HG02798 (cell line): ENCODE data around the gene TULP4.

Experiments used
- ATAC-seq: cut with Tn5 transposase; IDR thresholded peaks from one replicate; pipeline ENCODE4 v1.9.1; 2021; ENCODE audit warnings: mild to moderate bottlenecking; ENCODE audit not compliant: unreplicated experiment, poor library complexity

TULP4 gene

GRCh38 chr6:158488065-158488464 is 175.8 kb downstream of the TULP4 start:
- no peak for ATAC-seq

GRCh38 chr6:158489441-158489840 is 177.2 kb downstream of the TULP4 start:
- ATAC-seq = no peak

DNA sequence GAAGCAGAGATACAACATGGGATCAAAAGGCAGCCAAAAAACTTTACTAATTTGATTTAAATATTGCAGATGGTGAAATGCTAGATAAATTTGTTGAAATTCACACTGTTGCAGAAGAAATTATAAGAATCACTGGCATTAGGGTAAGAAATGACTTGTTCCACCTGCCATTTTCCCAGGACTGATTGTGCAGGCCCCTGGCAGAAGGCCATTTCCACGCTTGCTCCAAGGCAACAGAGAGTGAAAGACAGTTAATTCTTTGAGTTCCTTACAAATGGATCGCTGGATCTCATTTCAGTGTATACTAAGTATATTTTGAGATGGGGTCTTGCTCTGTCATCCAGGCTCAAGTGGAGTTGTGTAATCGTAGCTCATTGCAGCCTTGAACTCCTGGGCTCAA is 180.6 kb downstream of the TULP4 start:
- ATAC-seq = no peak

DNA sequence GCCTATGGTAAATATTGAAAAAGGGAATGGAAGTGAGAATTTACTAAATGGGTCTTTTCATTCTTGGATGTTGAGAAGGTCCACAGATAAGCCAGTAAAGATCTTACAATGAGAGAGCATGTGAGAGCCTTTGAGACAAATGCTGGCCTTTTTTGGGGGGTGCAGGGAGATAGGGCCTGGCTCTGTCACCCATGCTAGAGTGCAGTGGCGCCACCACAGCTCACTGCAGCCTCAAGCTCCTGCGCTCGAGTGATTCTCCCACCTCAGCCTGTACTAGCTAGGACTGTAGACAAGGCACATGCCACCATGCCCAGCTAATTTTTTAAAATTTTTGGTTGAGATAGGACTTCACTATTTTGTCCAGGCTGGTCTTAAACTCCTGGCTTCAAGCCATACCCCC is 184.4 kb downstream of the TULP4 start:
- ATAC-seq = no peak

DNA sequence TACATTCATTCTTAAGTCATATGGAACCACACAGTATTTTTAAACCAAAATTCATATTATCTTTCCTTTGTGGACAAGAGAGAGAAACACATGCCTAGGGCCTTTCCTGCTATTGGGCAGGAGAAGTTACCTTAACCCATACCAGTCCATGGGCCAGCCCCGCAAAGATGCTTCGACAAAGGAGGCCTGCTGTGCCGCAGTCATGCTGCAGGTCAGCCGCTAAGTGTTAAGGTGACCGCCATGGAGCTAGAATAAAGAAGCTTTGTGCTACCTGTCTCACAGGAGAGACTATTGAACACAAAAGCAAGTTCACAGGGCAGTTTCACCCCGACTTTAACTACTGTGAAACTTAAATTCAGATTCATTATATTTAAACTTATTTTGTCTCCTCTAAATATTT is 185.4 kb downstream of the TULP4 start:
- ATAC-seq = no peak

DNA sequence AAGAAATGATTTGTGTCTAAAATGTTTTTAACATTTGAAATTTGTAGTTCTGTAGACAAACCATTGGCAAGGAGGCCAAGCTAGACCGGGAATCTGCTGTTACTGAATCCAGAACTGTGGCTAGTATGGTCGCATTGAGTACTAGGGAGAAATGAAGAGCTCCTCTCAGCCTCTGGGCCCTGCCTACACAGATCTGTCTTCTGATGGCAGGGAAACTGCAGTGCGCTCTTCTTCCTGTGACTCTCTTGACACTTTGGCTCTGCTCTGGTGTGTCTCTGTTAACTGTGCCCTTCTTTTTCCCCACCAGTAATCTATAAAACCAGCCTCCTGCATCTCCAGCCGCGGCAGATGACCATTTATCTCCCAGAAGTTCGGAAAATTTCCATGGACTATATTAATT is 186.1 kb downstream of the TULP4 start:
- no peak for ATAC-seq

DNA sequence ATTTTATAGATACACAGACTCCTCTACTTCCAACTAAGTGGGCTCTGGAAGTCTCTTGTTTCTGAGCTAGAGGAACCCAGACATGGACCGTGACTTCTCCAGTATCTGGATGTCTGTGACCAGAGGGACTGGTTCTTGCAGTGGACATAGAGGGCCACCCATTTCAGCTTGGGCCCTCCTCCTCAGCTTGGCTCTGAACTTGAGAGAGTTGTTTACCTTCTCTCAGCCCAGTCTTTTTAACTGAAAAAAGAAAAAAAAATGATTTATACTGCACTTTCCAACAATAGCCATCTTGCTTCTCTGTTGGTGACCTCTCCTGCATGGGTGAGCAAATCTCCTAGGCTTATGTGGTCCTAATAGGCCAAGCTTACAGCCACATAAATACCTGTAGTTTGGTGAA is 187.3 kb downstream of the TULP4 start:
- no peak for ATAC-seq

DNA sequence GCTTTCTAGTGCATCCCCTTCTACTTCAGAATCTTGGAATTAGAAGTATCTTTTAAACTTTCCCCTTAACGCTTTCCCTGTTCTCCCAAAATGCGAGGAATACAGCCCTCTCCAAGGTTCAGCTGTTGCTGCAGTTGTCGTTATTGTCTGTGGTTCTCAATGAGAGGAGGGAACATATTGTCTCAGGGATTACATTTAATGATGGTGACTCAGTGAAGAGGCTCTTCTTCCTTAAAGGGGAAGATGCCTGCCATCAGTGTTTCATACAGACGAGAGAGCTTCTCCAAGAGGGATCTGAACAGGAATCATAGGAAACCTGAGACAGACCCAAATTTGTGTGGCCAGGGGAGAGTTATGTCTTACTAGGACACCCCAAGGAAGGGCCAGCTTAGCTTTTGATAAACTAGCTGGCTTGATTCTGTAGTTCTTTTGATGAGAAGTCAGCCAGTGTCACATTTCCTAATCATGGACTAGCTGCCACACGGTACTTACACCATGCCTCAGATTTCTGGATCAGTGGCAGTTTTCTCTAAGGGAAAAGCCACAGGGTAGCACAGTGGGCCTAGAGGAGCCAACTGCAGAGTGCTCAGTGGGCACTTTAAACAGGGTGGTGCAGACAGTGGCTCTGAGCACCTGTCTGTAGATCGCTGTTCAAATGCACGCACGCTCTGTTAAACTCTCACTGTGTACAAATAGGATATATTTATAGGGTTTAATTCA is 187.9 kb downstream of the TULP4 start:
- no peak for ATAC-seq

DNA sequence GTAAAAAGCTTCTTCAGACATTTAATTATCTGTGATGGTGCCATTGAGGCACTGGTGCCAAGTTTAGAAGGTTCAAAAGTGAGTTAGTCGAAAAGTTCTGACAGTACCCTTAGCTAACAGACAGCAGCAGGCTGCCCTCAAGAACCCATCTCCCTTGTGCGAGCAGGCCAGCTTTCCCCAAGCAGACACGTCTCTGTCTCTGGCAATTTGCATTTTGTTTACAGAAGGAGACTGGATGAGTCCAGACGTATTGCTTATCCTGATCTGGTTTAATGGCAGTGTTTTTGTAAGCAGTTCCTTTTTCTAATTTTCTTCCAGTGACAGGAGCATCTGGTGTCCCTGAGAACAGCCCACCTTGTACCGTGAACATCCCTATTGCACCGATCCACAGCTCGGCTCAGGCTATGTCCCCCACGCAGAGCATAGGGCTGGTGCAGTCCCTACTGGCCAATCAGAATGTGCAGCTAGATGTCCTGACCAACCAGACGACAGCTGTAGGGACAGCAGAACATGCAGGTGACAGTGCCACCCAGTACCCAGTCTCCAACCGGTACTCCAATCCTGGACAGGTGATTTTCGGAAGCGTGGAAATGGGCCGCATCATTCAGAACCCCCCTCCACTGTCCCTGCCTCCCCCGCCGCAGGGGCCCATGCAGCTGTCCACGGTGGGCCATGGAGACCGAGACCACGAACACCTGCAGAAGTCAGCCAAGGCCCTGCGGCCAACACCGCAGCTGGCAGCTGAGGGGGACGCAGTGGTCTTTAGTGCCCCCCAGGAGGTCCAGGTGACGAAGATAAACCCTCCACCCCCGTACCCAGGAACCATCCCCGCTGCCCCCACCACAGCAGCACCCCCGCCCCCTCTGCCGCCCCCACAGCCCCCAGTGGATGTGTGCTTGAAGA is 189.3 kb downstream of the TULP4 start:
- no peak for ATAC-seq

- no peak for ATAC-seq
These were observed 190.1 kb downstream of the TULP4 start for GRCh38 chr6:158502263-158502950.

DNA sequence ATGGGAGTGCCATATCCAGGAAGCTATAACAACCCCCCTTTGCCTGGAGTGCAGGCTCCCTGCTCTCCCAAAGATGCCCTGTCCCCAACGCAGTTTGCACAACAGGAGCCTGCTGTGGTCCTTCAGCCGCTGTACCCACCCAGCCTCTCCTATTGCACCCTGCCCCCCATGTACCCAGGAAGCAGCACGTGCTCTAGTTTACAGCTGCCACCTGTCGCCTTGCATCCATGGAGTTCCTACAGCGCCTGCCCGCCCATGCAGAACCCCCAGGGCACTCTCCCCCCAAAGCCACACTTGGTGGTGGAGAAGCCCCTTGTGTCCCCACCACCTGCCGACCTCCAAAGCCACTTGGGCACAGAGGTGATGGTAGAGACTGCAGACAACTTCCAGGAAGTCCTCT is 191.0 kb downstream of the TULP4 start:
- ATAC-seq = no peak

GRCh38 chr6:158503846-158504245 is 191.6 kb downstream of the TULP4 start:
- no peak for ATAC-seq

DNA sequence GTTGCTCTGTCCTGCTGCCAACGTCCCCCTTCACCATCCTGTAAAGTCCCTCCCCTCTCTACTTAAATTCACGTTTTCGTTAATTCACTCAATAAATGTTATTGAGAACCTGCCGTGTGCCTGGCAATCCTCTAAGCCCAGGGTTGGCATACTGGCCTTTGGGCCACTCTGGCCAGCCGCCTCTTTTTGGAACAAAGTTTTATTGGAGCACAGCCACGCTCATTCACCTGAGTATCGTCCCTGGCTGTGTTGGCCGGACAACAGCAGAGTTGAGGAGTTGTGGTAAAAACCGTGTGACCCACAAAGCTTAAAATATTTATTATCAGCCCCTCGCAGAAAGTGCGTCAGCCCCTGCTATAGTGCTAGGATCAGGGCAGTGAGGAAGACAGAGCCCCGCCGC is 192.9 kb downstream of the TULP4 start:
- no peak for ATAC-seq

DNA sequence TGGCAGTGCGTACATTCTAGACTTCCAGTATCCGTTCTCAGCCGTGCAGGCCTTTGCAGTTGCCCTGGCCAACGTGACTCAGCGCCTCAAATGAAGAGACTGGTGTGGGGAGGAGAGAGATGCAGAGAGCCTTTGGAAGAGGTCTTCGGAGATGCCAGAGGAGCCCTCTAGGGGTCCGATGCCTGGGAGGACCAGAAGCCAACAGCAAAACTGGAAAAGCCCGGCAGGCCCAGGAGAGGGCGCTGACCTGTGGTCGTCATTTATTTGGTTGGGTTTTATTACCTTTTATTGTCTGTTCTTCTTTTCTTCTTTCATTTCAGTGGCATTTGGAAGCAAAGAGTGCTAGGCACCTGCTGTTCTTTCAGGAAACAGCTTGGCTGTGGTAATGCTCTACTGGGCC is 194.3 kb downstream of the TULP4 start:
- no peak for ATAC-seq

DNA sequence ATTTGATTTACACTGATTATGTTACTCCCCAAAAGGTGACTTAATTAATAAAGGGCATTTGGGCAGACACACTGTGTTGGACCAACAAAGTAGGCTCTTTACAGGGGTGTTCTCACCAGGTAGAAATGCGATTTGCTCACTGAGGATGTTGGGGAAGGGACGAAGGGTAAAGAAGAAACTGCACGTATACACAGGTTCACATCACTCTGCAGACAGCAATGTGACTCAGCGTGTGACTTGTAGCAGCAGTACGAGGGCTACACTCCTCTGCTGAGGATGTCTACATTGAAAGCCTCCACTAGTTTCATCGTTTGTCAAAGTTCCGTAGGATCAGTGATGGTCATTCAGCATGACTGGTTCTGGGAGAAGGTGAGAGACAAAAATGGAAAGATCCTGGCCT is 194.9 kb downstream of the TULP4 start:
- ATAC-seq = no peak

DNA sequence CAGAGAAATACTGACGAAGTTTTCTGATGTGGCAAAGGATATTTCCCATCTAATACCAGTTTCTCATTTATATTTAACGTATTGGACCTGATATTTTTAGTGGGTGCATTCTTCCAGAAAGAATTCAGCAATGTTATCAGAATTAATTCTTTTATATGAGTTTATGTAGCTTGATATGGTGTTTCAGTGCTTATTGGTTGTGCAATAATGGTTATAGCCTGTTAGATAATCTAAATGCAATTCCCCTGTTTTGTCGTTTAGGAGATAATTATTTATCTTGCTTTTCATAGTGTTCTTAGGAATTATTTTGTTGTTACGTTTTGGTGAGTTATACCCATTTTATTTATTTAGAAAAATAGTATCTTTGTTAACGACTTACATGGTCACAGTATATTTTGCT is 196.2 kb downstream of the TULP4 start:
- ATAC-seq = no peak

DNA sequence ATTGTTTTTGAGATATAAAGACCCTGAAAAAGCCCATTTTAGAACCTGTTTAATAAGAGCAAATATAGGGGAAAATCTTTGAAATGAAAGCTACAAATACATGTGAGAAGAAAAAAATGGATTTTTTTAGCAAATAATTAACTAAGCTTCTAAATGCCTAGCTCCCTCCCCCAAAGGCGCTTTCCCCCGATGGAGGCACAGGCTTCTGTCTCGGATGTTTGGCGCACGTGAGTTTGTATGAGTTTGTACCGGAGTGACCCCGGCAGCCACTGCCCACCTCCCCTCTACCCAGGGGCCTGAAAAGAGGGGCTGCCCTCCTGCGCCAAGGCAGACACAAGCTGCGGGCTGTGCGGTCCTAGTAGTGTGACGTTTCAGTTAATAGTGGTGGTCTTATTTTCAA is 197.2 kb downstream of the TULP4 start:
- ATAC-seq = no peak

DNA sequence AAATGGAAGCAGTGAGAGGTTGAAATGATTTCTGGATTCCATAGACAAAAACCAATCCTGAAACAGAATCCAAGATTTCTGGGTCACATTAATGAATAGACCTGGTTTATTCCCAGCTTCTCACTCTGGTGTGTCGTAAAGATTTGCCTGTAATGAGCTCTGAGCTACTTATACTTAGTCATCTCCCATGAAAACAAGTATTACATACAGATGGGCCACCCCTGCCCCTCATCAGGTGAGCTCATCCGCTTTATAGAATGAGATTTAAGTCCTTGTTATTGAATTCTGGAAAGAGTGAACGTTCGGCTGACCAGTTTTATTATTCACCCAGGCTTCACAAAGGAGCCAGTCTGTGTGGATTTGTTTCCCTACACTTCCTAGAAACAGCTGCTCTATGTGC is 200.5 kb downstream of the TULP4 start:
- ATAC-seq = no peak

DNA sequence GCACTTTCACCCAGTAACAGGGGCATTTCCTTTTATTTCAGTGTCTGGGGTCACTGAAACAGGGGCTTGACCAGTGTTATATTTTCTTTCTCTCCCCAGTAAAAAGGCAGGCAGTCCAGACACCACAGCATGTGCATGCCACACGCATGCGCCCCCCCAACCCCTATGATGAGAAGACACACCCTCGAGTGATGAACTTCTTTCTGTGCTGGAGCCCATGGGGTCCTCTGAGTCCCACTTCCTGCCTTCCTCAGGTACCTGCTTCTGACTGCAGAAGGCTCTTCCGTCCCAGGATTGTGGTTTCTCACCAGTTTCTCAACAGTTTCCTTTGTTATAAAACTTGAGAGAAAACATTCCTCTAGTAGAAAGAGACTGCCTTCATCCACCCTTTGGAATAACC is 201.9 kb downstream of the TULP4 start:
- no peak for ATAC-seq

DNA sequence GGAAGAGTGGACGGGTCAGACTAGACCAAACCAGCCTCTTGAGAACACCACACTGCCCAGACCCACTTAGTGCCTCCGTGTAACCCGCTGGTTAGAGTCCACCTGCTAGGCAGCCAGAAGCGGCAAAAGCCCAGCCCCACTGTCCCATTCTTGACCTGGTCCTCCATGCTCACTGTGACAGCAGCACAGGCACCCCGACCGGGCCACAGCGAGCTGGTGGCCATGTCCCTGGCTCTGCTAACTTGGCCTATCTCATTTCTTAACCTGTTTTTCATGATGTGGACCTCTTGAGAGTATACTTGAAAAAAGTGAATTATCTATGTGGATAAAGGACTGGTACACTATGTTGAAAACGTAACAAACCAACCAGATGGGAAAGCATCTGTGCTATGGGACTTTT is 202.7 kb downstream of the TULP4 start:
- no peak for ATAC-seq

GRCh38 chr6:158516098-158516497 is 203.8 kb downstream of the TULP4 start:
- no peak for ATAC-seq
